CD4-positive, alpha-beta T cell treated with Interleukin-17A for 4 hours (primary cell): ENCODE data around the gene OBI1.

ENCODE experiments used
- DNase-seq: peaks from one replicate; pipeline ENCODE4 v3.0.0-alpha.2; 2020; ENCODE audit warnings: mixed read lengths

Gene OBI1

DNA sequence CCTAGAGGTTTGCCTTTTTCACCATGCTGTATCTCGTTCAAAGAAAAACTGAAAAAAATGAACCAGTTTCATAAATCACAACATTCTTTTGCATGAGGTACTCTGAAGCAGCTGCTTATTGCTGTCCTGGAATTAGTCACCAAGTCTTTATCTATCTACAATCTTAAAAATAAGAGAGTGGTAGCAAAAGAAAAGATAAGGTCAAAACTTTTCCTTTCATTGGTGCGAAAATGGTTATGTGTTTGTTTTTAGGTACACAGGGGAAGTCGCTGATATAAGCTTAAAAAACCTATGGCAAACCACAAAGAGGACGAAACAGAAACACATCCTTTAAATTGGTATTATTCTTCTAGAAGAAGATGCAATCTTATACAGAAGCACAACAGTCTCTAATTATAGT lies 20.7 kb downstream of the OBI1 start:
- no peak for DNase-seq

DNA sequence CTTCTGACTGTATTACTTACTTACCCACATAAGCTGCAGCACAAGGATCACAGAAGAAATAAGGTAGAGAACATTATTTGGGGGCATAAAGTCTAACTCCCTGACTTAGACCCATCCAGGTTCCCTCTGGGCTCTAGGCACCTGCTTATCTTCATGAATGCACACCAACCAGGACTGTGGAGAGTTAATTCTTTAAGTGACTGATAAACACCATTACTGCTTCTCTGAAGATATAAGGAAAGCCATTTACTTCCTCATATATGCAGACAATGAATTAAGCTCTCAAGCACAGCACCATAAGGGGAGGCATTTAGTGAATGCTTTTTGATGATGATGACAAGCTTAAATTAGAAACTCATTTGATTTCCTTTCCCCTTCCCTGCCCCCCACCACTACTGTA lies 22.5 kb downstream of the OBI1 start:
- no peak for DNase-seq

DNA sequence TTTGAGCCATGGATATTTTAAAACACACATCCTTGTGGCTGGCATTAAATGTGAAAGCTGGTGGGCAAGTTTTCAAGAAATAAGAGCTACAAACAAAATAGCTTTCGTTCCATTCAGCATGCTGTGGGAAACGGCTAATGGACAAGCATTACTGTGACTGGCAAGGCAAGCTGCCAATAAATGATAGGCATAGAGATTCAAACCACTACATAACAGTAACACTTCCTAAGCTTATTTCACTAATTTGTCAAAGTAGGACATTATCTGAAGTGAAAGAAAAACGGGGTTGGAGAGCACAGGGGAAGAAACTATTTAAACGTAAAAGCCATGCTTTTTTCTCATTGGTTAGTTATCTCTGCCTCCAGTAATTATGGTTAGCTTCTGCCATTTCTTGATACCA lies 26.0 kb downstream of the OBI1 start:
- DNase-seq, result no peak

DNA sequence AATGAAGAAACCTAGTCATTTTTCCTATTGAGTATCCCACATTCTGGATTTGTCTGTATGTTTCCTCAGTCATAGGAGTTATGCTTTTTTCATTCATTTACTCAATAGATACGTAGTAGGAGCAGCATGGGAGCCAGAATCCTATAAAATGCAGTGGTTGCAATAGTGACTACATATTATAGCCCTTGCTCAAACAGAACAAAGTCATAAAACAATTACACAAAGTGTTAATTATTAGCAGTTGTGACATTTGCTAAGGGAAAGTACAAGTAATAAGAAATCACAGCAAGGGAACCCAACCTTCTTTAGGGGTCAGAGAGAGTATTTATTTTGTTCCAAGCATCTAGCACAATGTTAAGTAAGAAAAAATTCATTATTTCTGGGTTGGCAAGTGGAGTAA lies 27.9 kb downstream of the OBI1 start:
- DNase-seq, result no peak

DNA sequence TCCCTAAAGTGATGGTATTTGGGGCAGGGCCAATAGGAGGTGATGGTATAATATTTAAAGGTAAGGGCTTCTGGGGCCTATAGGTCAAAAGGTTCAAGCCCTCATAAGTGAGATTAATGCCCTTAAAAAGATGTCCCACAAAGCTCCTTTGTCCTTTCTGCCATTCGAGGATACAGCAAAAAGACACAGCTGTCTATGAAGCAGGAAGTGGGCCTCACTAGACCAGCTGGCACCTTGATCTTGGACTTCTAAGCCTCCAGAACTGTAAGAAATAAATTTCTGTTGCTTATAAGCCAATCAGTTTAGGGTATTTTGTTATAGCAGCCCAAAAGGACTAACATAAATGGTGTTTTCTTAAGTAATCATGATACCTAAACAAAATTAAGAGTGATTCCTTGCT lies 28.4 kb downstream of the OBI1 start:
- no peak for DNase-seq

DNA sequence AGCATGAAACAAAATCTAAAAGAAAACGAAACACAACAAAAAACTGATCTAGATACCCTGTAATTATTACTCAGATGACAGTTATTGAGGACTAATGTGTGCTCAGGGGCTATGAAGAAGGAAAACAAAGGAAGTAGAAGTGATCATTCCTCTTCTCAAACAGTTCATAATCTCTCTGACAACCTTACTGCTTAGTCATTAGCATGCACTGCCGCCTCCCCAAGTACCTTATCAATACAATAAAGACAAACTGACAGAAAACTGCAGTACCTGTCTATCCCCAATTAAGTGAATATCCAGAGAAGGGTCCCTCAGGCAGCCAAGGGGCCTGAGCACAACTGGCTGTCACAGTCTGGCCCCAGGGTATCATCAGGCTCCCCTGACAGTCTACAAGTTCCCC lies 33.6 kb downstream of the OBI1 start:
- DNase-seq, result no peak

DNA sequence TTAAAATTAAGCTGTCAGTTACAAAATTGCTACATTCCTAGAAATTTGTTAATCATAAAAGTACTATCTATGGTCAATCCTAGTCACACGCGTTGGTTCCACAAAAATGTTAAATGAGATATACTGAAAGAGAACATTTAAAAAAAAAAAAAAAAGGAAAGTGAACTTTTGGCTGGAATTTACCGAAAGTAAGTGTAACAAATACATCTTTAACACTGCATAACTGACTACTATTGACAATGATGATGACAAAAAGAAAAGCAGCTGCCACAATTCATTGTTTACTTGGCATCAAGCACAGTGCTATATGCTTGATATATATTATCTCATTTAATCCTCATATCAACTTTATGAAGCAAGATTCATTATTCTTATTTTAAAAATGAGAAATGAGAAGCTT lies 35.8 kb downstream of the OBI1 start:
- no peak for DNase-seq

DNA sequence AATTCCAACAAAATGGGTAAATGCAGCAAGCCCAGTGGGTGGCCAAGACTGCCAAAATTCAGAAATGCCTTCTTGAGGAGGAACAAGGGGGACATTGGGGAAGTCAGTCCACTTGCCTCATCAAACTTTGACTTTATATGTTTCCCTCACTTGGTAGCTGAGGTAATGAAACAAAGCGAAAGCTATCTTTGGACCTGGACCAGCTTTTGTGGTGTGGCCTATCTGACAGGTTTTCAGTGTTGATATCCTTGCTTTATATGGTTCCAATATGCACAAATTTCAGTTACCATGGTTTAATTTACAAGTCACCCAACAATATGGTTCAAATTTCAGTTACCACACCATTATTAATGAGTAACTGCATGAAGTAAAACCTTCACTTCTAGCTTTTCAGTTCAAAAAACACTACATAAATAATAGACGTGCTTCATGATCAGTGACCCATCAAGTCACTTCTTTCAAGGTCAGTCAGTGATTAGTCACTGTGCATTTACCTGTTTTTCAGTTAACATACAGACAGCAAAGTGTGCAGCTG lies 38.0 kb downstream of the OBI1 start:
- no peak for DNase-seq

DNA sequence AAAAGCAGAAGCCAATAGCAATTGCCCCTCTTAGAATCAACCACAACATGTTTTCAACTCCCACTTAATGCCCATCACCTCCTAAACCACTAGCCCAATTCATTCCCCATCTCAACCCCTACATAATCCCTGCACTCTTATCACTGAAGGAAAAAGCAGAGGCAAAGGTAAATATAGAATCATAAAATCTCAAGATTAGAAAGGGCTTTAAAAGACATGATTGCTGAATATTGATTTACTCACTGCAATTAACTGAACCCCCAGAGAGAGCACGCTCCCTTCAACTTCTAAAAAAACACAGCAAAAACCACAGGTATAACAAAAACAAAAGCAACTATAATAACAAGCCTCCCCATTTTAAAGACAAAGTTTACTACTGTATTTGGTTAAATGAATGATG lies 40.5 kb downstream of the OBI1 start:
- no peak for DNase-seq

DNA sequence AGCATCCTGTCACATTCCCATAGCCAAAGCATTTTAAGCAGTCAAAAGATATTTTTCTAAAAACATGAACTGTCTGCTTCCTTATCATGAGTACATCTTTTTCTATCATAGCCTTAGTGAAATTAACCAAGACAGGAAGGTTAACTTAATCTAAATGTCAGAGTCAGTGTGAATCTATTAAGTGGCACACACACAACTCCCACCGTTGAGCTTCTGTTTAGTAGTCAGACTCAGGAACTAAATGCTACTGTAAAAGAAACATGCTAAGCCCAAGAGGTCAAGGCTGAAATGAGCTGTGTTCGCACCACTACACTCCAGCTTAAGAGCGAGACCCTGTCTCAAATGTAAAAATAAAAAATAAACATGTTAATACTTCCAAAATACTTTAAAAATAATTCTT lies 47.9 kb downstream of the OBI1 start:
- no peak for DNase-seq

DNA sequence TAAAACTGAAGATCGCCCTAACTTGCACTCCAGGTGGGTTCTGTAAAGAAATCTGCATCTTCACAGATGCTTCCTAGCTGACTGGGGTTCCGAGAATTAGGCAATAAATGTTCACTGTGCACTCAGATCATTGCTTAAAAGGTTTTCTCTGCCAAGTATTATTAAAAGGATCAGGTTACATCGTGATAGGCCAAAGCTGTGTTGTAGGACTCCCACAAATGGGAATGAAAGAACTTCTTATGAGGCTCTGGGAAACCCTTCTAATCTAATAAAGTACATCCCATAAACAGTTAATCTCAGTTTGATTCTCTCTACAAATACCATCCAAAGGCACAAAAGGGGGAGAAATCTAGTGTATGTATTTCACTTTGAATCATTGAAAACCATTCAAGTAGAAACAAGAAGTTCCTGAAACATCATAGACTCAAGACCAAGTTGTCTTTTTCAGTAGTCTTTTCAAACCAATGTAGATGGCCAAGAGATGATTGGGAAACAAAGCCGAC lies 48.5 kb downstream of the OBI1 start:
- DNase-seq, result no peak

DNA sequence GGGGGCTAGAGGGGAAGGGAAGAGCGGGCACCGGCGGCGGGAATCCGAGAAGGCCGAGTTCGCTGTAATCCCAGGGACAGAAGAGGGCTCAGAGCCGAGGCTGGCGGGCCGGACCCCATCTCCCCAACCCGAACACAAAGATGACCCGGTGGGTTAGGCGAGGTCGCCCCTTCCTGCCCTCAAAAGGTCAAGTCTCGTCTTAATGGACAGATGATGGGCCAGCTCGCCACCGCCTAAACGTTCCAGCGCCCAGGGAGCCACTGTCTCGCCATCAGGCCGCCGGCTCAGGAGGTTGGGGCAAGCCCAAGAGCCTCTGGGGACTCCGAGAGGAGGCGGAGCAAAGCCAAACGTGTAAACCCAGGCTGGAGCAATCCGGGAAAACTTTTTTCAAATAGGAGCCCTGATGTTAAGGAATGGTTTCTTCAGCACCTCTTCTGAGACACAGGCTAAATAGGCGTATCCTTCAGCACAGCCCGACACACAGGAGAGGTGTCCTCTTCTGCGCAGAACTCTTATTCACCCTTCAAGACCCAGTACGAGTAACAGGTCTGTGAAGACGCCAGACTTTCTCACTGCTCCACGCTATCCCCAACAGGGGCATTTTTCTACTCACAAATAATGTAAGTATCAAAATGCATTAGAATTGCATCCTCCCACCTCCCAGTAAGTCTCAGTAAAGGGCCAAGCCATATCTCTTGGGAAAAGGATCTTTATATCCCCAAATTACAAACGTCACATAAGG lies 49.3 kb downstream of the OBI1 start:
- DNase-seq, result no peak

DNA sequence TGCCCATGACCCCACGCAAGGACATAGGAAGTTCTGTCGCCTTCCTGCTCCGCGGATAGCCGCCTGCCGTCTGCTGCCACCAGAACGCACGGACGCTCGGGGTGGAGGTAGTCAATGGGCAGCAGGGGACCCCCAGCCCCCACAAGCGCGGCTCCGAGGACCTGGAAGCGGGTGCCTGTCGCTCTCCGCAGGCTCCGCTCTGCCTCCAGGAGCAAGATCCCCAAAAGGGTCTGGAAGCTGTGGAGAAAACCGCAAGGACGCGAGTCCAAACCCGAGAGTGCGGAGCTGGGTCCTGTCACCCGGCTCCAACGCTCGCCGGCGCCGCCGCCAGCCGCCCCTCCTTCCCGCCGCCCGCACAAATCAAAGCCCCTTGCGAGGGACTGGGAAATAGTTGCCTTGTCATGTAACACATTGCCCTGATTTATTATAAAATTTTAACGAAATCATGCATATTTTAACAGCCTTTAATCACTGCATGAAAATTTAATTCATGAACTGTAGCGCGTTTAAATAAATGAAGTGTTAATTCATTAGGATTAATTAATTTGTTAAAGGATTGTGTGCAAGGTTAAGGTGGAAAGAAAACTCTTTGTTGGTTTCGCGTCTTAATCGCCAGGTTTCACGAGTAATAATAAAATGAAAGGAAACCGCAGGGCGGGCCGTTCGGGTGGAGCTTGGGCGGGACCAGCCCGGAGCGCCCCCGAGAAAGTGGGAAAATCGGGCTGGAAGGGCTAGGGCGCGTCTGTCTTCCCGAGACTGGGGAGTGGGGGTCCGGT lies 50.1 kb downstream of the OBI1 start:
- no peak for DNase-seq

DNA sequence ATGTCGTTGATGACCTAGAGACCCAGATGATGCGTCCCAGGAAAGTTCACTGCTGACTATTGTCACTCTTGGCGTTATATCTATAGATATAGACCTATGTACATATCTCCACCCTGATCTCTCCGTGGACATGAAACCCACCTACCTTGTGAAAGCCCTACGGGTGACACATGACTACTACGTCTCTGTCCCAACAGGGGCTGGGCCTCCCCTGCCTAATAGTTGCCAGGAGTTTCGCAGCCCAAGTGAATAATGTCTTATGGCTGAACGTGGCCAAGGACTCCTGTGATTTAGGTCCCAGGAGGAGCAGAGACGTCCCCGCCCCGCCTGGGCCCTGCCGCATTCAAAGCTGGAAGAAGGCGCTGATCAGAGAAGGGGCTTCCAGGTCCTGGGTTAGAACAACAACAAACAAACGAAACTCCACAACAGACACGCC lies 50.7 kb downstream of the OBI1 start:
- DNase-seq, result no peak

DNA sequence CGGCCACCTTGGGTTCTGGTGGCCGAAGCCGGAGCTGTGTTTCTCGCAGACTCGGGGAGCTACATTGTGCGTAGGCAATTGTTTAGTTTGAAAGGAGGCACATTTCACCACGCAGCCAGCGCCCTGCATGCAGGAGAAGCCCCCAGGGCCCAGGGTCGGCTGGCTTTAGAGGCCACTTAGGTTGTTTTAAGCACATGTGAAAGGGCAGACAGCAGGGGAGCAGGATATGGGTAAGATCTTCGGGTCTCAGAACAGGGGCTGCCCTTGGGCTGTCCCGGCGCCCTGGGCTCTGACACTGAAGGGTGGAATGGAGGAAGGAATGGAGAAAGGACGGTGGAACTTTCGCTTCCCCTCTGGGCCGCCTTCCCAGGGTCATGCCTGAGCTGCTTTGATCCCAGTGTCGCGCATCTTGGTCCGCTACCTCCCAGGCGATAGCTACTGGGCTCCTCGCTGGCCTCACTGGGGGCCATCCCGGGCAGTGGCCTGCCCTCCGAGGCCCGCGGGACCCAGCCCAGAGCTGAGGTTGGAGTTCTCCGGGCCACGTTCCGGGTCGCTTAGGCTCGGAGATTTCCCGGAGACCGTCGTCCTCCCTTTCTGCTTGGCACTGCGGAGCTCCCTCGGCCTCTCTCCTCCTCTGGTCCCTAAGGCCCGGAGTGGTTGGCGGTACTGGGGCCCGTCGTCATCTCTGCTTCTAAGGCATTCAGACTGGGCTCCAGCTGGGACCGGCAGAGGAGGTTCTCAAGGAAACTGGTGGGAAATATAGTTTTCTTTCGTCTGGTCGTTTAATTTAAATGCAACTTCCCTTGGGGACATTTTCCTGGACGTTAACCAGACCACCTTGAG lies 51.3 kb downstream of the OBI1 start:
- no peak for DNase-seq

DNA sequence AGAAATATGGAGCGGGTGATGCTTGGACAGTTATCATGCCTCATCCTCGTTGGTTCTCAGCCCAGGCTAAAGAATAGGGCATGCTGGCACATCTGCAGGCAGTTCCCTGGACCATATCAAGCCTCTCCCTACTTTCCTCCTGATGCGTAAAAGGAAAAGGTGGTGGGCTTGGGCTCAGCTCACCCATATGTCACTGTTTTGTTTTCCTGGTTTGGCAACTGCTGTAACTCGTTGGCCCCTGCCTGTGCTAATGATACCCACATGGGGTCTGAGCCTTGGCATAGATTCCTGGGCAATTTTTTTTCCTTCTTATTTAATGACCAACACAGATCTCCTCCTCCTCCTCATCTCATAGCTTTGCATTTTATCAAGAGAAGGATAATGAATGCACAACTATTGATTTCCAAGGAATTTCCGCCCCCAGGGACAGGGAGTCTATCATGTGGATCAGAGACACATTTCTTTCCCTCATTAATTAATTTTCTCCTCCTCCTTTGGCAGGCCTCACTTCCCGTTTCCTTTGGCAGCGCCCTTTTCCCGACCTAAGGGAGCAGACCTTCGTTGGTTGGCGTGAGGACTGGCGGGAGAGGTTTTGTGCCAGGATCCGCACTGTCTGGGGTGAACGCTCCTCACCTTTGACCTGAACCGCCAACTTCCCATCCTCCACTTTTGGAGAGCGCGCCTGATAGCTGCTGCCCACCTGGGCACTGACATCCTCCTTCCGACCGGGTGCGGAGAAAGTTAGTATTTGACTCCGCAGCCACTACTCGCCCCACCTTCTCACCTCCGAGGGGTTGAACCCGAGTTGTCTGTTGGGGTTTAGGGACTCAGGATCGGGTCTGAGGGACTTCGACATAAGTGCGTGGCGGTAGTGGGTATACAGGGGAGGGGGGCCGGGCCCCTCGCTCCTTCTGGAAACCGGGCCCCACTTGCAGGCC lies 52.2 kb downstream of the OBI1 start:
- DNase-seq, result no peak

DNA sequence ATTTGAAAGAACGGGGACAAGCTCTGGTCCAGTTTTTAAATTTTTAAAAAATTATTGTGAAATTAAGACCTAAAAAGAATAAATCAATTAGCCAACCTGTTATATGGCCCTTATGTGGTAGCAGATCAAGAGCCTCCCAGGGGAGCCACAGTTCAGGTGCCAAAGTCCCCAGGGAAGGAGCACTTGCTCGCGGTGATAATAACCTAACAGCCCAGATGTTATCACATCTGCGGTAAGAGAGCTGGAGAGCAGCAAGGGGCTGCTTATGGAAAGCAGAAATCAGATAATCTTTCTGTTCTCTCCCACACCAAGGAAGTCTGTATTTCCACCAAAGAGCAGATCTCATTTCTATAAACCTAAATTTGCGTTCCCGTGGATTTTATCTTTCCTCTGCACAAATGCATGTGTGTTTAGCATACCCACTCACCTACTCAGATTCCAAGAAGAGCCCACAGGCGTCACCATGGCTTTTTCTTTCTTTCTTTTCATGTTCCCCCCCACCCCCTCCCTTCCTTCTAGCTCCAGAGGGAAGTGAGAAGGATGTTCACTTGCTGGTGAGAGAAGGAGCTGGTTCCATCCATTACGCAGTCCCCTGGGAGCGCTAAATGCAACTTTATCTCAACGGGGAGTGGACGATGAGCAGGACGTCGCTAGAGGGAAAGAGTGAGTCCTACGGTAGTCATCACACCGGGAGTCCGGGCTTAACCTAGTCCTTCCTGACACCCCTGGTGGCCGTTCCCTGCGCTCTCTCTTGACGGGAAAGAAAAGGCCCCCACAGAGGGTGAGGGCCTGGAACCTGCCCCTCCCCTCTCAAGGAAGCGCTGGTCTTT lies 54.0 kb downstream of the OBI1 start:
- no peak for DNase-seq

DNA sequence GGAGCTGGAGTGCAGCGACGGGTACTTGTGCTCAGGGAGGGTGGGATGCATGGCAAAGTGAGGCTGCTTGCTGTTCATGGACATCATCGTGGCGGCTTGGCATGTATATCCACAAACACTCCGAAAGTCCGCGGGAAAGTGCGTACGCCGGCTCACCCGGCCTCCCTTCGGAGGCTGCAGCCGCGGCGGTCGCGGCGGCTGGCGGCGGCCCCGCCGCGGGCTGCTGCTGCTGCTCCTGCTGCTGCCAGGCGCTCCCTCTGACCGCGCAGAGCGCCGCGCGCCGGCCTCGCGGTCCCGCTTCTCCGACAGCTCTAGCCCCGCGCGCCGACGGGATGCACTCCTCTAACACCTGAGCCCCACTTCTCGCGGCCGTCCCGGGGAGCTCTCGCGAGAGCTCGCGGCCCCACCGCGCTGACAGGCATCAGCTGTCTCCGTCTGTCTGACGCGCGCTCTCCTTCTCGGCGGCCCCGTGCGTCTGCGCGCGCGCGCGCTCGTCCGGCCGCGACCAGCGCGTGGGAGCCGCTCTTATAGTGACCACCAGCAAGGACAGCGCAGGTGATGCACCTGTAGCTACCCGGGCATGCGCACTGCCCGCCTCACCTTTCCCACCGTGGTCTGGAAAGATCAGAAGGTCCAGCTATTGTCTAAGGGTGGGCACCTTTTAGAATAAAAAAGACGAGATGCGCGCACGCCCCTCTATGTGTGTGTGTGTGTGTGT lies 55.6 kb downstream of the OBI1 start, which contains the start of gene POU4F1:
TSS of gene POU4F1 (minus strand) at position 313 of the 718 bp plus-strand sequence. CDS start at position 87, 226 bp downstream.
- peak; percentile 49 for DNase-seq

DNA sequence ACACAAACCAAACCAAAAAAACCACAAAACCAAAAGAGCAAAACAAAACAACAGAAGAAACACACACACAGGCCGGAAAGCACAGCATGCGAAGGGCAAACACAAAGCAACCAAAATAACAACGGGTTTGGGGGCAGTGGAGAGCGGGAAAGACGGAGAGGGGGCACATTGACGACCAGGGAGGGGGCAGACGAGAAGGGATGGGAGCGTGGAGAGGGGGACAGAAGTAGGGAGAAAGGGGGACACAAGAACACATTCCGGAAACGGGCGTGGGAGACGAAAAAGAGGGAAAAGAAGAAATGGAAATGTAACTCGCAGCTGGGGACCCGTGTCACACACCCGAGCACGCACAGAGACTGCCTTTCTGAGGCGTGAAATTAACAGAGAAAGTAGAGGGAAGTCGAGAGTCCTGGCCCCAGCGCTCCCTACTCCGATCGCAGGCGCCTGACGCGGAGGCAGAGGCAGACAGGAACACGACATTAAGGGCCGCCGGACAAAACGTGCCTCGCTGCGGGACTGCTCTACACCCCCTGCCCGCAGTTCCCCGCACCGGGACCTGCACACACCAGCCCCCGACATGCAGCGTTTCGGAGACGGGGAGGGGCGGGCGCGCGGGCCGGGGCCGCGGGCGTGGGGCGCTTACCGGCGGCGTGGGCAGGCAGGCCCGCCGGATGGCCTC lies 56.3 kb downstream of the OBI1 start:
- DNase-seq, result no peak
